H9 (cell line): ENCODE data around the gene PDE8A. TPM values are rescaled to one million over a fixed set of nuclear protein-coding genes. Genes with fewer than 3 reads are reported as not detected.

Source experiments
- DNase-seq: peaks from one replicate; pipeline ENCODE4 v3.0.0-alpha.2; 2017
- H2AFZ ChIP-seq: one replicate; pipeline ENCODE4 v1.6.1; 2013; ENCODE audit warnings: mild to moderate bottlenecking, low read length, control low read depth, moderate library complexity
- H2AK5ac ChIP-seq: 2 replicates; pipeline ENCODE4 v1.6.1; 2013; ENCODE audit warnings: low read length, control low read depth, mixed read lengths; ENCODE audit not compliant: insufficient read length
- H2BK120ac ChIP-seq: one replicate; pipeline ENCODE4 v1.6.1; 2013; ENCODE audit warnings: low read depth, mild to moderate bottlenecking, low read length, control low read depth, inconsistent platforms; ENCODE audit not compliant: poor library complexity, severe bottlenecking
- H2BK12ac ChIP-seq: 2 replicates; pipeline ENCODE4 v1.6.1; 2013; ENCODE audit warnings: low read length, control low read depth, mixed read lengths, low read depth; ENCODE audit not compliant: insufficient read length
- H2BK15ac ChIP-seq: 2 replicates; pipeline ENCODE4 v1.6.1; 2013; ENCODE audit warnings: low read depth, low read length, control low read depth
- H2BK20ac ChIP-seq: one replicate; pipeline ENCODE4 v1.6.1; 2013; ENCODE audit warnings: low read depth, mild to moderate bottlenecking, low read length, control low read depth, inconsistent platforms; ENCODE audit not compliant: poor library complexity, severe bottlenecking
- H2BK5ac ChIP-seq: 2 replicates; pipeline ENCODE4 v1.6.1; 2013; ENCODE audit warnings: low read length, control low read depth, mixed read lengths; ENCODE audit not compliant: insufficient read length
- H3K14ac ChIP-seq: 2 replicates; pipeline ENCODE4 v1.6.1; 2013; ENCODE audit warnings: low read length, control low read depth; ENCODE audit not compliant: insufficient read depth
- H3K18ac ChIP-seq: 2 replicates; pipeline ENCODE4 v1.6.1; 2013; ENCODE audit warnings: low read depth, mild to moderate bottlenecking, mixed read lengths, low read length, control low read depth; ENCODE audit not compliant: insufficient read length
- H3K23ac ChIP-seq: 2 replicates; pipeline ENCODE4 v1.6.1; 2013; ENCODE audit warnings: low read length, control low read depth, mixed read lengths, low read depth; ENCODE audit not compliant: insufficient read length
- H3K23me2 ChIP-seq: 2 replicates; pipeline ENCODE4 v1.6.1; 2013; ENCODE audit warnings: low read depth, mild to moderate bottlenecking, mixed read lengths, low read length, control low read depth; ENCODE audit not compliant: insufficient read length, poor library complexity, severe bottlenecking
- H3K27ac ChIP-seq: 2 replicates; pipeline ENCODE4 v1.5.1; 2013; ENCODE audit warnings: low read length, control low read depth, mixed read lengths, low read depth; ENCODE audit not compliant: insufficient read length
- H3K27me3 ChIP-seq: 2 replicates; pipeline ENCODE4 v1.6.1; 2013; ENCODE audit warnings: low read length, control low read depth, inconsistent platforms; ENCODE audit not compliant: insufficient read depth
- H3K4ac ChIP-seq: 2 replicates; pipeline ENCODE4 v1.6.1; 2013; ENCODE audit warnings: low read depth, mild to moderate bottlenecking, control low read depth, inconsistent platforms, low read length, moderate library complexity
- H3K4me1 ChIP-seq: 2 replicates; pipeline ENCODE4 v1.6.1; 2013; ENCODE audit warnings: low read length, control low read depth, inconsistent platforms; ENCODE audit not compliant: insufficient read depth
- H3K4me2 ChIP-seq: 2 replicates; pipeline ENCODE4 v1.6.1; 2013; ENCODE audit warnings: low read length, control low read depth, mixed read lengths; ENCODE audit not compliant: insufficient read length, insufficient read depth
- H3K56ac ChIP-seq: 2 replicates; pipeline ENCODE4 v1.6.1; 2013; ENCODE audit warnings: low read depth, mild to moderate bottlenecking, mixed read lengths, low read length, control low read depth; ENCODE audit not compliant: insufficient read length
- H3K79me1 ChIP-seq: 2 replicates; pipeline ENCODE4 v1.6.1; 2013; ENCODE audit warnings: low read depth, mild to moderate bottlenecking, moderate library complexity, low read length, control low read depth, inconsistent platforms; ENCODE audit not compliant: insufficient read depth, poor library complexity, severe bottlenecking
- H3K79me2 ChIP-seq: 2 replicates; pipeline ENCODE4 v1.6.1; 2013; ENCODE audit warnings: low read length, control low read depth, inconsistent platforms; ENCODE audit not compliant: insufficient read depth
- H3K9ac ChIP-seq: 2 replicates; pipeline ENCODE4 v1.6.1; 2013; ENCODE audit warnings: low read length, control low read depth, mixed read lengths; ENCODE audit not compliant: insufficient read length; ENCODE audit errors: extremely low read depth
- H3K9me3 ChIP-seq: one replicate; pipeline ENCODE4 v1.6.1; 2013; ENCODE audit warnings: low read depth, low read length, inconsistent platforms; ENCODE audit not compliant: control insufficient read depth
- H3T11ph ChIP-seq: one replicate; pipeline ENCODE4 v1.6.1; 2013; ENCODE audit warnings: mild to moderate bottlenecking, low read length, control low read depth, inconsistent platforms
- H4K20me1 ChIP-seq: one replicate; pipeline ENCODE4 v1.6.1; 2013; ENCODE audit not compliant: control insufficient read depth, insufficient read length, insufficient read depth
- H4K5ac ChIP-seq: 2 replicates; pipeline ENCODE4 v1.6.1; 2013; ENCODE audit warnings: low read depth, mild to moderate bottlenecking, mixed read lengths, low read length, control low read depth; ENCODE audit not compliant: insufficient read length
- H4K8ac ChIP-seq: replicated peaks from 2 replicates; pipeline ENCODE4 v1.6.1; 2013; ENCODE audit warnings: low read length, control low read depth, mixed read lengths, low read depth; ENCODE audit not compliant: insufficient read length
- H4K91ac ChIP-seq: 2 replicates; pipeline ENCODE4 v1.6.1; 2013; ENCODE audit warnings: low read depth, mild to moderate bottlenecking, moderate library complexity, mixed read lengths, low read length, control low read depth; ENCODE audit not compliant: insufficient read length
- H3K27ac Mint-ChIP-seq, 3 experiments: 2 replicates in 2 of 3; 3 replicates in 1 of 3; pipeline ENCODE4 v1.8.0; 2020 to 2021; ENCODE audit warnings: mixed read lengths in 3 of 3, mild to moderate bottlenecking in 1 of 3, moderate library complexity in 1 of 3
- H3K27me3 Mint-ChIP-seq: 2 replicates; pipeline ENCODE4 v1.8.0; 2021; ENCODE audit warnings: low read depth, mild to moderate bottlenecking, moderate library complexity, mixed read lengths
- H3K36me3 Mint-ChIP-seq, 3 experiments: 2 replicates in 2 of 3; 3 replicates in 1 of 3; pipeline ENCODE4 v1.8.0; 2020 to 2021; ENCODE audit warnings: low read depth in 3 of 3, mixed read lengths in 3 of 3; ENCODE audit not compliant: insufficient read depth in 1 of 3
- H3K4me1 Mint-ChIP-seq, 2 experiments: 2 replicates each; pipeline ENCODE4 v1.8.0; 2020; ENCODE audit warnings: mixed read lengths in 2 of 2
- H3K4me3 Mint-ChIP-seq, 2 experiments: 2 replicates in 1 of 2; 3 replicates in 1 of 2; pipeline ENCODE4 v1.8.0; 2020 to 2021; ENCODE audit warnings: mild to moderate bottlenecking in 2 of 2, mixed read lengths in 2 of 2, moderate library complexity in 1 of 2
- H3K9me3 Mint-ChIP-seq, 2 experiments: 2 replicates in 1 of 2; 3 replicates in 1 of 2; pipeline ENCODE4 v1.8.0; 2020; ENCODE audit warnings: mild to moderate bottlenecking in 2 of 2, mixed read lengths in 2 of 2, moderate library complexity in 1 of 2
- CTCF ChIP-seq: fragments of 200-600 bp; sonication (generic); conservative IDR thresholded peaks from 3 replicates; pipeline ENCODE4 v1.8.0; 2021; ENCODE audit warnings: antibody characterized with exemption, mild to moderate bottlenecking
- WGBS: extraction: QIAGEN DNeasy Blood & Tissue Kit; methylation state at CpG from one replicate; pipeline ENCODE4 v1.1.7; 2013; ENCODE audit warnings: missing lambda C conversion rate, low lambda C conversion rate, mixed read lengths; ENCODE audit not compliant: insufficient read length; ENCODE audit errors: extremely low coverage; 5-methylcytosine and 5-hydroxymethylcytosine counted together
- total RNA-seq: library from RNA; stranded (reverse); gene quantifications from 2 replicates; pipeline ENCODE4 v1.2.1, GENCODE V29; 2021

The PDE8A gene
- total RNA-seq, 1 experiment from 2014 or later, result 9.3 TPM

- WGBS, result no CpG with 5 or more reads among the region's 2 CpGs
- Histone ChIP-seq H3K27me3 (no peaks in the 10 kb centered on the region), H3K4me1 (no peaks in the 10 kb centered on the region), H2AFZ (no peak overlapping the region), H4K5ac (no peak overlapping the region), H3K9ac (no peak overlapping the region), H3K4me2 (no peak overlapping the region), H4K91ac (no peak overlapping the region), H2BK120ac (no peak overlapping the region), H3K79me2 (no peaks in the 10 kb centered on the region), H3K18ac (no peak overlapping the region), H3K9me3 (no peaks in the 10 kb centered on the region), H2AK5ac (no peak overlapping the region), H2BK20ac (no peak overlapping the region), H2BK5ac (no peak overlapping the region), H3K4ac (no peak overlapping the region), H3K27ac (no peak overlapping the region), H3K79me1 (no peaks in the 10 kb centered on the region), H3K23me2 (no peaks in the 10 kb centered on the region), H3K14ac (no peak overlapping the region), H3K56ac (no peak overlapping the region), H4K8ac (no peak overlapping the region), H3T11ph (no peak overlapping the region), H4K20me1 (no peaks in the 10 kb centered on the region), H3K23ac (no peak overlapping the region), H2BK12ac (no peak overlapping the region), H2BK15ac (no peak overlapping the region)
- no peak for TF ChIP-seq CTCF
- H3K36me3 Mint-ChIP-seq, result peaks cover 0 to 2% (median 2%) of the 10 kb centered on the region in 3 experiments; a peak in 3 of 7 replicates
- no peaks in the 10 kb centered on the region for H3K9me3 Mint-ChIP-seq
- H3K4me3 Mint-ChIP-seq, result no peak overlapping the region
- H3K27me3 Mint-ChIP-seq, result no peaks in the 10 kb centered on the region
- H3K27ac Mint-ChIP-seq, result no peak overlapping the region
- H3K4me1 Mint-ChIP-seq, result peaks cover 12 to 14% of the 10 kb centered on the region in 2 experiments
- DNase-seq, result no peak
These were observed 157.7 kb downstream of the PDE8A start for GRCh38 chr15:85139391-85139790.
